RWPE2 (cell line): Measurements from ENCODE around the gene BCL2L1.
"Not testable (repeated sequence)": the region's sequence is repeated elsewhere in the genome, so short reads cannot be mapped to it uniquely, and the experiment has no call there.

ENCODE experiments used
- ATAC-seq: fragments of 200-7000 bp; cut with Tn5 transposase; 3 replicates; pipeline ENCODE4 v1.9.1; 2021; ENCODE audit warnings: low read depth
- DNase-seq: peaks from one replicate; pipeline ENCODE4 v3.0.0-alpha.2; 2020; ENCODE audit warnings: low spot score
- H3K27ac ChIP-seq: fragments of 450-650 bp; 2 replicates; pipeline ENCODE4 v1.5.1; 2017; ENCODE audit warnings: mild to moderate bottlenecking; ENCODE audit not compliant: poor library complexity, severe bottlenecking
- H3K27me3 ChIP-seq: fragments of 250-450 bp; sonication (Bioruptor Pico); 2 replicates; pipeline ENCODE4 v1.5.1; 2021; ENCODE audit warnings: mild to moderate bottlenecking, moderate library complexity; ENCODE audit not compliant: insufficient read depth, poor library complexity, severe bottlenecking
- H3K36me3 ChIP-seq: fragments of 250-450 bp; sonication (Bioruptor Pico); 2 replicates; pipeline ENCODE4 v1.5.1; 2020; ENCODE audit warnings: low read depth, mild to moderate bottlenecking, moderate library complexity
- H3K4me1 ChIP-seq: fragments of 250-450 bp; sonication (Bioruptor Pico); 2 replicates; pipeline ENCODE4 v1.5.1; 2021; ENCODE audit warnings: mild to moderate bottlenecking, moderate library complexity; ENCODE audit not compliant: insufficient read depth, poor library complexity, severe bottlenecking
- H3K4me3 ChIP-seq: fragments of 250-450 bp; sonication (Bioruptor Pico); 2 replicates; pipeline ENCODE4 v1.5.1; 2021; ENCODE audit warnings: mild to moderate bottlenecking, moderate library complexity; ENCODE audit not compliant: severe bottlenecking
- H3K9me3 ChIP-seq: fragments of 250-450 bp; sonication (Bioruptor Pico); 2 replicates; pipeline ENCODE4 v1.5.1; 2021; ENCODE audit warnings: mild to moderate bottlenecking, moderate library complexity; ENCODE audit not compliant: severe bottlenecking
- CTCF ChIP-seq: fragments of 450-650 bp; IDR thresholded peaks from one replicate; pipeline ENCODE4 v1.5.1; 2017; ENCODE audit warnings: mild to moderate bottlenecking, moderate library complexity; ENCODE audit not compliant: poor library complexity, severe bottlenecking

BCL2L1 gene

GRCh38 chr20:31758521-31758920, 35.9 kb upstream of the BCL2L1 start:
- ATAC-seq, result no peak; the same call in 2 of the 3 replicates
- H3K36me3 ChIP-seq, result peaks cover 99% of the 10 kb centered on the region

GRCh38 chr20:31757254-31757653, 34.6 kb upstream of the BCL2L1 start:
- ATAC-seq (no peak), DNase-seq (no peak)
- no peak for TF ChIP-seq CTCF
- Histone ChIP-seq H3K4me1 (no peaks in the 10 kb centered on the region), H3K27me3 (no peaks in the 10 kb centered on the region), H3K9me3 (no peaks in the 10 kb centered on the region), H3K4me3 (no peak overlapping the region), H3K27ac (no peak overlapping the region), H3K36me3 (peaks cover 99% of the 10 kb centered on the region)

More at GRCh38 chr20:31758521-31758920, 35.9 kb upstream of the BCL2L1 start:
- no peaks in the 10 kb centered on the region for H3K9me3 ChIP-seq
- TF ChIP-seq CTCF, result no peak
- no peak for DNase-seq
- H3K27ac ChIP-seq, result no peak overlapping the region
- H3K27me3 ChIP-seq, result no peaks in the 10 kb centered on the region
- H3K4me3 ChIP-seq, result no peak overlapping the region
- H3K4me1 ChIP-seq, result no peaks in the 10 kb centered on the region

GRCh38 chr20:31751126-31751525, 28.5 kb upstream of the BCL2L1 start:
- peaks cover 97% of the 10 kb centered on the region for H3K36me3 ChIP-seq

DNA sequence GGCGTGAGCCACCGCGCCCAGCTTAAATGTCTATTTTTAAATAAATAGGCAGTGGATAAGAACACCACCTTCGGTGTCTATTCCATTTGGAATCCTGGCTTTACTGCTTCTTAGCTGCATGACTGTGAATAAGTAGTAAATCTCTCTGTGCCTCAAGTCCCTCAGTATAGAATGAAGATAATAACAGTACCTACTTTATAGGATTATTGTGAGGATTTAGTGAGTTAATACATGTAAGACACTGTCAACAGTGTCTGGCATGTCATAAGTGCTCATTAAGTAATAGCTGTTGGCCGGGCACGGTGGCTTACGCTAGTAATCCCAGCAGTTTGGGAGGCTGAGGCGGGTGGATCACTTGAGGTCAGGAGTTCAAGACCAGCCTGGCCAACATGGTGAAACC, 26.6 kb upstream of the BCL2L1 start:
- no peak overlapping the region for H3K4me3 ChIP-seq
- H3K36me3 ChIP-seq, result peaks cover 97% of the 10 kb centered on the region
- H3K4me1 ChIP-seq, result peaks cover 12% of the 10 kb centered on the region
- TF ChIP-seq CTCF, result no peak
- no peak for DNase-seq
- H3K27ac ChIP-seq, result no peak overlapping the region
- H3K9me3 ChIP-seq, result no peaks in the 10 kb centered on the region
- H3K27me3 ChIP-seq, result no peaks in the 10 kb centered on the region
- ATAC-seq, result no peak

More at GRCh38 chr20:31751126-31751525, 28.5 kb upstream of the BCL2L1 start:
- ATAC-seq, result no peak
- Histone ChIP-seq H3K27ac (no peak overlapping the region), H3K4me3 (no peak overlapping the region), H3K27me3 (no peaks in the 10 kb centered on the region), H3K9me3 (no peaks in the 10 kb centered on the region), H3K4me1 (peaks cover 4% of the 10 kb centered on the region)
- no peak for DNase-seq
- no peak for TF ChIP-seq CTCF

DNA sequence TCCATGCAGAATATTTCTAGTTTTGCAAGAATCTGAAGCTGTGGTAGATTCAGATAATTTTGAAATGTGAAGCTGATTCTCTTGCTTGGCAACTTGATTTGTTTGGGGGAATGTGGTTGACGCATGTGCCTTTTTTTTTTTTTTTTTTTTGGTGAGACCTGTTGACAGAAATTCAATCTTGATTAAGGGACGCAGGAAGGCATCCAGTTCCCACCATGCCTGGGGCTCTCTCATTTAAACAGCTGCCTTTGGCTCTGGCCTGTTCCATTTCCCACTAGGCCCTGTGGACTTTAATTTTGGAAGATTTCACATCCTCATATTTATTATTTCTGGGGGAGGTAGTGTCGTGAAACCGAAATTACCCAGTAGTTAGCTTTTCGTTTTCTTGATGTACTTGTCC, 25.0 kb upstream of the BCL2L1 start:
- ATAC-seq (no peak), DNase-seq (no peak)
- Histone ChIP-seq H3K36me3 (peaks cover 98% of the 10 kb centered on the region), H3K4me1 (peaks cover 12% of the 10 kb centered on the region), H3K27ac (no peak overlapping the region), H3K9me3 (no peaks in the 10 kb centered on the region), H3K27me3 (no peaks in the 10 kb centered on the region), H3K4me3 (no peak overlapping the region)
- TF ChIP-seq CTCF, result no peak

GRCh38 chr20:31747028-31747427, 24.4 kb upstream of the BCL2L1 start:
- Histone ChIP-seq H3K36me3 (peaks cover 98% of the 10 kb centered on the region), H3K4me1 (peaks cover 12% of the 10 kb centered on the region)
- not testable (repeated sequence) for H3K4me3 ChIP-seq, H3K9me3 ChIP-seq, H3K27ac ChIP-seq, DNase-seq, ATAC-seq, H3K27me3 ChIP-seq
